Measurements from ENCODE around the gene FHL1.

The FHL1 gene

DNA sequence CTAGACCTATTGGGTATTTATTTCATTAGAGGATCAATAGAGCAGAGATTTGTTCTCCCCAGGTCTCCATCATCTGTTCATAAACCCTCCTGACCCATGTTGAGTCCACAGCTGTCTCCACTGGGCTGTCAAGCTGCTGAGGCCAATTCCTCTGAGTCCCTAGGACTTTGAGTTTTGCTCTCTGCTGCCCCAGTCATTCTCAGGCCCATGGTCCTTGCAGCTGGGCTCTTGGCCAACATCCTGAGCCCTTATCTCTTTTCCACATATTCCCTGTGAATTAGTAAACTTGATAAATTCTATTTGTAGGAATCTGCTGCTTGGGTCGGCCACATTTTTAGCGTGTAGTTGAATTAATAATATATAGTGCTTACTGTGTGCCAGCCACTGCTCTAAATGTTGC, 41.9 kb downstream of the FHL1 start:
- no peak for DNase-seq

- no peak for DNase-seq
These were observed 42.8 kb downstream of the FHL1 start for GRCh38 chrX:136190038-136190713.

DNA sequence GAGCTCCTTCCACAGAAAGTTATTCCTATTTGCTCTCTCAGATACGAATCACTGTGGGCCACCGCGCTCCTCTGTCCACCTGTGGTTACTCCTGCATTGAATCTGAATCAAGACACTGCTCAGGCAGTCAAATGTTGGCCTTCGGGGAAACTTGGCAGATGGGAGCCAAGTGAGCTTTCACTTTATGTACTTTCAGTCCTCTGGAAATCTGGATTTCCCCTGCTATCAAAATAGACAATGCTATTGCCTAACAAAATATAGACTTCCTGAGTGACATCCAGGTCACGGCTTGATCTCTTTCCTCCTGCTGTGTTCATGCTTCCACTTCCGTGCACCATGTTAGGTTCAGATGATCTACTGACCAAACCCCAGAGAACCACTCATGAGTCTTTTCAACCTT, 43.8 kb downstream of the FHL1 start:
- DNase-seq: no peak

- no peak for DNase-seq
These were observed 44.8 kb downstream of the FHL1 start for GRCh38 chrX:136192135-136192534.

- no peak for DNase-seq
These were observed 45.6 kb downstream of the FHL1 start for GRCh38 chrX:136192839-136193414.

- no peak for DNase-seq
These were observed 46.4 kb downstream of the FHL1 start for GRCh38 chrX:136193771-136194170.

- no peak for DNase-seq
These were observed 47.2 kb downstream of the FHL1 start for GRCh38 chrX:136194536-136194935.

DNA sequence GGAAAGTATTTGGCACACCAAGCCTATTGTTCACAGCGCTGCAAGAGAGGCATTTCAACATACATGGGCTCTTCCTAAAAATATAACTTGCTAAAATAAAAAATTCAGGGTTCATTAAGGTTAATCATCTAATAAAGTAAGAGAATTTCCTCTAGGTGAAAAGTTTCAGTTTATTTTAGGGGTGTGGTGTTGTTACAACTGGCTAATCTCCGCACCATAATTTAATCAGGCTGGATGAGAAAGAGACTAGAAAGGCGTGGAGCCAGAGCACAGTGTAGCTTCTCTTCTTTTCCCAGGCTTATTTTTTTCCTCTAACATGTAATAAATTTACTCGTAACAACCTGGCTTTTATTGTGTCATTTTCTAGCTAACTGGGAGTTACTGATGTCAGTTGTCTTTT, 47.9 kb downstream of the FHL1 start:
- DNase-seq: no peak

DNA sequence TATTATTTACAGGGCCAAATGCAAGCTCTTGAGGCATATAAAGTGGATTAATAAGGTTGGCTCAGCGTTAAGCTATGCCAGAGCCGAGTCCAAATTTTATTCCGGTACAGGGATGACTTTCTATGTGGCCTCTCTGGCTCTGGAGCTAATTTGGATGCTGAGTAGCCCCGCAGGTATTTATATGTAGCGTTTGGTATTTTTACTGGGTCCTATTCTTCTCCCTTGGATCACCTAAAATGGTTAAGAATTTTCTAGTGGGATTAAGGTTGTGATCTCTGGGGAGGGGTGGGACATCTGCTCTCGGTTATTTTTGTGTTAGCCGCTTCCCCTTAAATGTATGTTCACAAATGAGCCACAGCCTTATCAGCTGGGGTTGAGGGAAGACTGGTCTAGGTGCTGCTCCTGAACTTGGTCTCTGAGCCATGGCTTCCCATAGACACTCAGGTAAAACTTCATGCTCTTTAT, 49.4 kb downstream of the FHL1 start:
- no peak for DNase-seq

DNA sequence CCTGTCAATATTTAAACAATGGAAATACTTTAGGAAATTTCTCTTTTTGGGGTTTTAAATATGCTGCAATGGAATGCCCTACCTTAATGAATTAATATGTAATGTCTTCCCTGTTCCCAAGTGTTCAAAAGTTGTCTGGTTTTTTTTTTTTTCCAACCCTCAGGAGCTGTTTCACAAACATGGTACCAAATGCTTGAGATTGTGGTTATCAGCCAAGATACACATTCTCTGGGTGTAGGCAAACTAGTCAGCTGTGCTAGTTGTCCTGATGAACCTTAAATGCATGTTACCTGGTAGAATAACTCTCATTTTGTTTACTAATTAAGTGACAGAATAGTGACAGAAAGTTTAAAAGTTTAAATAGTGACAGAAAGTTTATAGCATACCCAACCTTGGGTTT, 50.7 kb downstream of the FHL1 start:
- no peak for DNase-seq

DNA sequence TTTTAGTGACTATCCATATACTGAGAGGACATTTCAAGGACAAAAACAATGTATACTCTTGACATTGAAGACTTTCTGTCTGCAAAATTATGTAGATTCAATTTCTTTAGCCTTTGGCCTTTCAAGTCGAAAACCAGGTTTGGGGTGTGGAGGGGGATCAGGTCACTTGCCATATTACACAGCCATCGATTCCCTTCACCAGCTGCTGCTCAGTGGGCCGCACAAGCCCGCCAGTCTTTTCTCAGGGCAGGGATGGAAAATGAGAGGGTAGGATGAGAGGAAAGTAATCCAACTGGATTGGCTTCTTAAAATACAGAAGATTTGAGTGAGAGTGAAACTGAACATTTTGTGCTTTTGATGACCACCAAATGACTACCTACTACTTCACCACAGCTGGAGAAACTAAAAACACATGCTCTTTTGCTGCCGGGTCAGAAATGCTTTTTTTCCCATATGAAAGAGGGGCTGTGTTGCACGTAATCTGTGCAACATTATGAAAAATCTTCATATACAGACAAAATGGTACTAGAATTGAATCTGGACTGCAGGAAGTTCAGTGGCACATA, 51.4 kb downstream of the FHL1 start:
- DNase-seq: no peak

GRCh38 chrX:136199365-136199764, 52.0 kb downstream of the FHL1 start:
- no peak for DNase-seq

- no peak for DNase-seq
These were observed 53.1 kb downstream of the FHL1 start for GRCh38 chrX:136200466-136200865.

DNA sequence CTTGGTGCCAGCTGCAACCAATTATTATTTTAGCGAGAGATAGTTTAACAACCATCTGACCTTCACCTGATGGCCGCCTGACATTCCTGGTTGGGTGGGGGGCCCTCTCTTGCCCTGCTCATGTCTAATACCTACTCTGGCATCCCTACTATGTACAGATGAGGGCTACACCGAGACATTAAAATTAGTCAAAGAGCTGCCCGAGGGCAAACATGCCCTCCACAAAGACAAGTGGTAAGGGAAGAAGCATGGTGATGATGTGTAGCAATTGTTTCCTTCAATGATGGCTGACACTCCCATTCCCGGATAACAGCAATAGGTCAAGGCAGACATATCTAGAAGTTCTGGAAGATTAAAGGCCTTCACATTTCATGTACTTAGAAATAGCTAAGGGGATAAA, 54.3 kb downstream of the FHL1 start:
- no peak for DNase-seq

- no peak for DNase-seq
These were observed 55.6 kb downstream of the FHL1 start for GRCh38 chrX:136202889-136203288.

GRCh38 chrX:136203438-136203837, 56.1 kb downstream of the FHL1 start:
- DNase-seq: no peak

DNA sequence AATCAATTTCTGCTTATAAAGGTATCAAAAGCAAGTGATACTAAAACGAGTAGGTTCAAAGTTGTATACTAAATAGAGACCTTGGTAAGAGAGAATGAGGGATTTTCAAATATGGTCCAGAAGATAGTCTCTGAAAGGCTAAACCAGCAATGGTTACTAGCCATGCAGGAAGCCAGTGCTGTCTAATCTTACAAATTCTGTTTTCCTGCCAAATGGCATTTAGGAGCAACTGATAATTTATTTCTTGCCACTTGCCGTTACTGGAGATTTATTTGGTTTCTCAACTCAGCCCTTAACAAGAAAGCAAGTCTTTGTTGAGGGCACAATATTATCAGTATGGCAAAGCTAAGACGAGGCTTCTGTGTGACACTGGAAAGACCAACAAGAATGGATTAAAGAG, 56.6 kb downstream of the FHL1 start:
- no peak for DNase-seq

DNA sequence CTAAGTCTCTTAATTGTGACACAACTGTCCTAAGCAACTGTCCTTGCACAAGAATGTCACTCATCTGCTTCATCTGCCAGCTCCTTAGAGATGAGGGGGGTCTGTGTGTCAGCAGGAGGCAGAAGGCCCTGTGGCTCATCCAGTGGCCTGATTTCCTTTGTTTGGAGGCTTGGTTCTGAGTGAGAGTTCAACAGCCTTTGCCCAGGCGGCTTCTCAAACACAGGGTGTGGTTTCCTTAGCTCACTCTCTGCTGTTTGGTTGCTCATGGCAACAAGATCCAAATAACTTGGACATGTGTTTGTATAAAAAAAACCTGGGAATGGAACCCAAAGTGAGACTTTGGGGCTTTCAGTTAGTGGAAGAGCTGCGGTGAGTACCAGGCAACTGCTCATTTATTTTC, 57.2 kb downstream of the FHL1 start:
- no peak for DNase-seq

DNA sequence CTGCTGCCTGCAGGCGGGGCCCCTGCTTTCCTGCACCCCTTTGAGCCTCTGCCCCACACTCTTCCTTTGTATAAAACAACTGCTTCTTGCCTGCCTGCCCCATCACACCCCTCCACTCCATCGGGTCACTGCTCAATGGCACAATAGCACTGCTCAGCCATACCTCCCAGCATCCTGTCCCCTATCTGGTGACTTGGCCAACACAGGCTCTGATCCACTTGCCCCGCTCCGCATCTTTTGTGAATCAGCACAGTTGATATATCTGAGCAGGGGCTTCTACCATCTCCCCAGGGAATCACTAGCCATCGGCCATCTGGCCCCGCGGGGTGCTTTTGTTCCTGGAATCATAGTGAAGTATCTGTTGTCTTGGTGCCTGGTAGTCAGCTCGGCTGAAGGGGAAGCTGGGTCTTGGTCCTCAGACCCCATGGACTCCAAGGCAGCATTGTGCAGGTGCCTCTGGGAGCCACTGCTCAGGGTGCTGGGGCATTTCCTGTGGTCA, 58.6 kb downstream of the FHL1 start:
- no peak for DNase-seq

DNA sequence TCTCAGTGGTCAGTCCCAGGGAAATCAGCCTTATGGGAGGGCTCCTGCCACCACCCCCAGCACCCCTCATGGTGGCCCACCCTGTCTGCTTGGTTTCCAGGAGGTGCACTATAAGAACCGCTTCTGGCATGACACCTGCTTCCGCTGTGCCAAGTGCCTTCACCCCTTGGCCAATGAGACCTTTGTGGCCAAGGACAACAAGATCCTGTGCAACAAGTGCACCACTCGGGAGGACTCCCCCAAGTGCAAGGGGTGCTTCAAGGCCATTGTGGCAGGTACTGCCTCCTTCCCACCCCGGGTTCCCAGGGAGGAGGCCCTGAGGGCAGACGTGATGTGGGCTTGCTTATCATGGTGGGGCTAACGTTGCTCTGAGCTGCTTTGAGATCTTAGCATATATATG, 59.6 kb downstream of the FHL1 start:
- no peak for DNase-seq

DNA sequence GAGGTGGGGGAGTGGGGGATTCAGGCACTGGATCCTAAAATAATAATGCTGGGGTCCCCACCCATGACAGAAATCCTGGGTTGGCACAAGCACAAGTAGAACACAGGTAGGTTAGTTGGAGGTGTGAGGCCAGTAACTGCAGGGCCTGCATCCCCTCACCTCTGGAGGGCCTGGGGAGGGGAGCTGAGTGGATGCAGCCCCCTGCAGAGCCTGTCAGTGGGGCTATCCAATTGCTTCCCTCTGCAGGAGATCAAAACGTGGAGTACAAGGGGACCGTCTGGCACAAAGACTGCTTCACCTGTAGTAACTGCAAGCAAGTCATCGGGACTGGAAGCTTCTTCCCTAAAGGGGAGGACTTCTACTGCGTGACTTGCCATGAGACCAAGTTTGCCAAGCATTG, 60.2 kb downstream of the FHL1 start:
- DNase-seq: no peak

DNA sequence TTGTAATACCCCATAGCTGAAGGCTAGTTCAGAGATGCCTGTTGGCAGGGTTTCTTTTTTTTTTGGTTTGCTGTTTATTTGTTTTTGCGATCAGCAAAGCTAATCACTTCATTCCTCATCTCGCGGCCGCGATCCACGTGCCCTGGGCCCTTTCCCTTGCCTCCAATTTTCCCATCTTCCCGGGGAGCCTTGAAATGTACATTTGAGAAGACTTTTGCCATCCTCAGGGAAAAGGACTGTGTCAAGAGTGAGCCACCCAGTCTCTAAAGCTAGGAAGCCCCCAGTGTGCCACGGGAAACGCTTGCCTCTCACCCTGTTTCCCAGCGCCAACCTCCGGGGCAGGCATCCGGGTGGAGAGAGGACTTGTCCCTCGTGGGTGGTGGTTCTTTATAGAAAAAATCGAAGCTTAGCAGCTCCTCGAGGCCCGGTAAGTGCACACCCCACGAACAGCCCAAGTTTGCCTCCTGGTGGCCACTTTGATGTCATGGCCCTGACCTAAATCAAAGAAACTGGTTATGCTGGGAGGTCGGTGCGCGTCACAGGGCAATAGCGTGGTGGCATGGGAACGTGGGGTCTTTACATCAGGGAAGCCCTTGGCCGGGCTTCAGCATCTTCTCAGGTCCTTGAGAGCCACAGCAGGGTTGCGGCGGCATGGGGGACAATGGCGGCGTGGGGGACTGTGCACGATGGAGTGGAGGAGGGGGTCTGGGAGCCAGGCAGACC, 61.8 kb downstream of the FHL1 start:
- DNase-seq: no peak

- no peak for DNase-seq
These were observed 62.4 kb downstream of the FHL1 start for GRCh38 chrX:136209751-136210150.

DNA sequence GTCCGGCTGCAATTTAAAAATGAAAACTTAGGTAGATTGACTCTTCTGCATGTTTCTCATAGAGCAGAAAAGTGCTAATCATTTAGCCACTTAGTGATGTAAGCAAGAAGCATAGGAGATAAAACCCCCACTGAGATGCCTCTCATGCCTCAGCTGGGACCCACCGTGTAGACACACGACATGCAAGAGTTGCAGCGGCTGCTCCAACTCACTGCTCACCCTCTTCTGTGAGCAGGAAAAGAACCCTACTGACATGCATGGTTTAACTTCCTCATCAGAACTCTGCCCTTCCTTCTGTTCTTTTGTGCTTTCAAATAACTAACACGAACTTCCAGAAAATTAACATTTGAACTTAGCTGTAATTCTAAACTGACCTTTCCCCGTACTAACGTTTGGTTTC, 62.9 kb downstream of the FHL1 start:
- no peak for DNase-seq

All from activated CD4-positive, alpha-beta T cell treated with anti-CD3 and anti-CD28 coated beads for 1 hour (primary cell).